ENCODE data around the gene SMIM12. TPM values are rescaled to one million over a fixed set of nuclear protein-coding genes. Genes with fewer than 3 reads are reported as not detected.
"Not testable (repeated sequence)": the region's sequence is repeated elsewhere in the genome, so short reads cannot be mapped to it uniquely, and the experiment has no call there.

Gene SMIM12
- total RNA-seq, 2 experiments from 2014 or later = 73.8 to 75.2 TPM

DNA sequence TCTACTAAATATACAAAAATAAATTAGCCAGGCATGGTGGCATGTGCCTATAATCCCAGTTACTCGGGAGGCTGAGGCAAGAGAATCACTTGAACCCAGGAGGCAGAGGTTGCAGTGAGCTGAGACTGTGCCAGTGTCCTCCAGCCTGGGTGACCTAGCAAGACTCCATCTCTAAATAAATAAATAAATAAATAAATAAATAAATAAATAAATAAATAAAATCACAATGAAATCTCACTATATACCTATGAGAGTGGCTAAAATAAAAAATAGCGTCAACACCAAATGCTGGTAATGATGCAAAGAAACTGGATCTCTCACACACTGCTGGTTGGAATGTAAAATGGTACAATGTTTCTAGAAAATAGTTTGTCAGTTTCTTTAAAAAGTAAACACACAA is 40.7 kb downstream of the SMIM12 start:
- POLR2A ChIA-PET, CTCF ChIA-PET: not testable (repeated sequence)

DNA sequence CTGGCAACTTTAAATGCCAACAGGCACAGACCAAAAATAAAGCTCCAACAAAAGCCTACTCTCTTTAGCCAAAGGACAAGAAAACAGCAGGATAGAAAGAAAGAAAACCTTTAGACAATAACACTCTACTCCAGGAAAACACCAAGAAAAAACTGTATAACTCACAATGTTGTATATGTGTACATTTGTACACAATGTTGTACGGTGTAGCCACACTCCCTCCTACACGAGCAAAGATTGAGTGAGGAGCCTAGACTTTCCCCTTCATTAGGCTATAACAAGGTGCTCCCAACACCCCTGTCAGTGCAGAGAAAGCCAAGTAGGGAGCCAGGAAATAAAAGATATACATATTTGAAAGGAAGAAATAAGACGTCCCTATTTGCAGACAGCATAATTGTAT is 42.8 kb downstream of the SMIM12 start:
- POLR2A ChIA-PET = no interaction called here
- CTCF ChIA-PET = interaction anchor here (0.8 kb wide), 1 partner anchor 9 kb away, joined by 3 read pairs; no protein-coding TSS in a partner anchor

DNA sequence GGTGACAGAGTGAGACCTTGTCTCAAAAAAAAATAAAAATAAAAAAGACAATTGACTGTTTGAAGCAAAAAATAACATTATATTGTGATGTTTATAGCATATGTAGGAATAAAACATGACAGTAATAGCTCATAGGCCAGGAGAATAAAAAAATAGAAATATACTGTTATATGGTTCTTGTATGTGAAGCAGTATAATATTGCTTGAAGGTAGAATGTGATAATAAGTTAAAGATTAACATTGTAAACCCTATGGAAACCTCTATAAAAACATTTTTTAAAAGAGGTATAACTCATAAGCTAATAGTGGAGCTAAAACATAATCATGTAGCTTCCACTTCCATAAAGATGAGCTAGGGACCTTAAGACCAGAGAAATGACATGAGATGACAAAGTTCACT is 43.2 kb downstream of the SMIM12 start:
- POLR2A ChIA-PET = no interaction called here
- CTCF ChIA-PET = interaction anchor here (0.8 kb wide), 1 partner anchor 9 kb away, joined by 3 read pairs; no protein-coding TSS in a partner anchor

DNA sequence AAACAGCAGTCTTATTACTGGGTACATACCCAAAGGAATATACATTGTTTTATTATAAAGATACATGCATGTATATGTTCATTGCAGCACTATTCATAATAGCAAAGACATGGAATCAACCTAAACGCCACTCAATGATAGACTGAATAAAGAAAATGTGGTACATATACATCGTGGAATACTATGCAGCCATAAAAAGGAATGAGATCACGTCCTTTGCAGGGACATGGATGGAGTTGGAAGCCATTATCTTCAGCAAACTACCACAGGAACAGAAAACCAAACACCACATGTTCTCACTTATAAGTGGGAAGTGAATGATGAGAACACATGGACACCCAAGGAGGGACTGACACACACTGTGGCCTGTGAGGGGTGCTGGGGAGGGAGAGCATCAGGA is 48.8 kb downstream of the SMIM12 start:
- POLR2A ChIA-PET = not testable (repeated sequence)

DNA sequence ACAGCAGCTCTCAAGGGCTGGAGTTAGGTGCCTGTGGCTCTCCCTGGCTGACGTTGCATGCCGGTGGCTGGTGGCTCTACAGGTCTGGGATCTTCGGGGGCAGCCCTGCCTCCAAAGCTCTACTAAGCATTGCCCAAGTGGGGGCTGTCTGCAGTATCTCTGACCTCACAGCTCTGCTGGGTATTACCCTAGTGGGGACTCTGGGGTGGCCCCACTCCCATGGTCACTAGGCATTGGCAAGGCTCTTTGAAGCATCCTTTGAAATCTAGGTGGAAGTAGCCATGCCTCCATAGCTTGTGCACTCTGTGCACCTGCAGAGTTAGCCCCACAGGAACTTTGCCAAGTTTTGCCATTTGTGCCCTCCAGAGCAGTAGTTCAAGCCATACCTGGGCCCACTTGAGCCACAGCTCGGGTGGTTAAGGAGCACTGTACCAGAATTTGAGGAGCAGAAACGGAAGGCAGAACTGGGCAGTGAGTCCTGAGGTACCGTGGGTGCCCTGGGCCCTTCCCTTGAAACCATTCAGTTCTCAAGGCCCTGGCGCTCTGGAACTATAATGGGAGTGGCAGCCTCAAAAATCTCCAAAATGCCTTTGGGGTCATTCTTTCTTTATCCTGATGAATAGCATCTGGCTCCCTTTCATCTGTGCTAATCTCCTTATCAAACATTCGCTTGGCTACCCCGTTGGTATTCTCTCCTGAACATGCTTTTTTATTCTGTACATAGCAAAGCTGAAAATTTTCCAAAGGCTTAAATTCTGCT is 51.3 kb downstream of the SMIM12 start:
- POLR2A ChIA-PET = no interaction called here
- CTCF ChIA-PET = no interaction called here

More for the DNA sequence above, 48.8 kb downstream of the SMIM12 start:
- CTCF ChIA-PET = not testable (repeated sequence)

DNA sequence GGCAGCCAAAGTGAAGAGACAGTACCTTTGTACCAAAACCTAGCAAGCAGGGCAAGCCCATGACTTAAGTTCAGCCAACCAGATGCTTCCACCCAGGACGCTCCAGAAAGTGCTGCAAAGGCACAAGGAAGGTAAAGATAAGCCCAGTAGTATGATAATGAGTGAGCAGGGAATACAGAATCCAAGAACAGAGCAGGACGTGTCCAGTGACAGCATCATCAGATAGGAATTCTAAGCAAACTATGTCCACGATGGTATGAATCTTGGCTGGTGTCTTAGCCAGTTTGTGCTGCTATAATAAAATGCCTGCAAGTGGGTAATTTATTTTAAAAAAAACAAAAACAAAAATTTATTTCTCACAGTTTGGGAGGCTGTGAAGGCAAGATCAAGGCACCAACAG is 53.2 kb downstream of the SMIM12 start:
- POLR2A ChIA-PET = no interaction called here
- CTCF ChIA-PET = no interaction called here

DNA sequence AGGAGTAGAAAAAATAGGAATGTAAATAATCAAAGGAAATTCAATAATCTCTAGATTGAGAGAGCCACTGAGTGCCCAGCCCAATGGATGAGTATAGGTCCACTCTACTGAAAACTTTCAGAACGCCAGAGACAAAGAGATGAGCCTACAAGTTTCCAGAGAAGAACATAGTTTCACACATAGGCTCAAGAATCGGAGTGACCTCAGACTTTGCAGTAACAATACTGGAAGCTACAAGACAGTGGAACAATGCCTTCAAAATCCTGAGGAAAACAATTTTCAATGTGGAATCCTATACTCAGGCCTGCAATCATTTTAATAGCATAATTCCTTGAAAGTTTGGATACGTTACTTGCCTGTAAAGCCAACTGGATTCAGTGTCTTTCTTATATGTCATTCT is 55.8 kb downstream of the SMIM12 start:
- CTCF ChIA-PET = no interaction called here

More for the DNA sequence above, 55.8 kb downstream of the SMIM12 start:
- POLR2A ChIA-PET = no interaction called here

Other genes starting within 250 kb of the SMIM12 start
- not detected for gene GJB5, start 104.7 kb downstream of the SMIM12 start, total RNA-seq
- not detected for gene GJB4, start 100.0 kb downstream of the SMIM12 start, total RNA-seq
- not detected for gene GJB3, start 78.5 kb downstream of the SMIM12 start, total RNA-seq
- gene GJA4, start 66.8 kb downstream of the SMIM12 start, total RNA-seq = not detected
- gene DLGAP3, start 69.9 kb upstream of the SMIM12 start, total RNA-seq = under 1 TPM; 0.72 to 0.80 TPM
- 10 to 100 TPM; 29.0 to 30.8 TPM for gene TMEM35B, start 125.6 kb upstream of the SMIM12 start, total RNA-seq
- gene ZMYM6, start 172.2 kb upstream of the SMIM12 start, total RNA-seq = 10 to 100 TPM; 15.7 to 16.5 TPM
- 1 to 10 TPM; 3.2 to 4.9 TPM for gene ZMYM1, start 219.6 kb upstream of the SMIM12 start, total RNA-seq

Measured in activated CD8-positive, alpha-beta memory T cell treated with anti-CD3 and anti-CD28 coated beads for 36 hours (primary cell).